ENCODE data around the gene WDR64.

DNA sequence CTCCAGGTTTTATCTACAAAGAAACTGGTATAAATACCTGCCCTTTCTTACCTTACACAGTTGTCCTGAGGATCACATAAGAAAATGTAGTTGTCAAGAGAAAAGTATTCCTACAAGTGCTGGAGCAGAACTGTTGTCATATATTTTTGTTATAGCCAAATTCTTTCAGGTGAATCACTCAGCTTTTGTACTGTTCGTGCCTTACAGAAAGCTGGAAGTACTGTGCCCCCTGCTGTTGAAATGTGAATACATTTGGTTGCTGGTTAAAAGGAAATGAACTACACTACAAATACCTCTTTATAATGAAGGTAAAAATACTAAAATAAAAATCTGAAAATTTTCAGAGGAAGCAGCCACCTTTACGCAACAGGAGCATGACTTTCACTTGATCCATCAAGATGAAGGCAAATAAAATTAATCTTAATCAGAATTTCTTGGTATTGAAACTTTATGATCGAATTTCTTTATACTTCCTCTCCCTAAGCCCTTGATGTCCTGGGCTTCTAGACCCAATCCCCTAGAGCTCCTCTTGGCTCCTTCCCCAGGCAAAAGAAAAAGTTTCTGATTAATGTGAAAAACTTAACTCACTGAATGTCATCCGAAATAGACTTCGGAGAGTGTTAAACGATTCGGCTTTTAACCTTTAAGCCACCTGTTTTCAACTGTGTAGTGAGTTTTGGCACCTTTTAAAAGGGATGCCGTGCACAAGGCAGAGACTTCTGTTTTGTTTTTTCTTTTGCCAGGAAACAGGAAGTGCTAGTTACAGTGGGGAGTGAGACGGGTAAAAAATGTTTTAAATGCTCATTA lies 24.4 kb upstream of the WDR64 start:
- TF ChIP-seq CTCF (IDR thresholded peaks at IDR 0.05) (peak; percentile 90), POLR2A (IDR thresholded peaks at IDR 0.05; ENCODE audit: low read length) (no peak), RARB (CRISPR knock-in tag; IDR thresholded peaks at IDR 0.05) (no peak), BHLHE40 (IDR thresholded peaks at IDR 0.05; ENCODE audit: low read depth, low read length) (no peak), RAD21 (conservative IDR thresholded peaks at IDR 0.05 in 1 of 2, IDR thresholded peaks at IDR 0.05 in 1 of 2) (peak; percentile 90 to 92), MAZ (IDR thresholded peaks at IDR 0.05; ENCODE audit: borderline replicate concordance, low read depth, low read length) (no peak)

All from A549 (cell line).